Prostate gland (tissue), 2 donors: ENCODE data around the gene BEST4.

ENCODE experiments used
- POLR2A ChIP-seq: fragments of 450-650 bp; IDR thresholded peaks from one replicate; pipeline ENCODE4 v1.6.1; 2016; ENCODE audit warnings: antibody characterized with exemption, mild to moderate bottlenecking
- TF ChIP-seq, protein P1 (sequence below), 4 experiments: fragments of 200-600 bp in 2 of 4; fragments of 450-650 bp in 2 of 4; sonication (generic) in 2 of 4; IDR thresholded peaks; 1 replicate in 3 of 4; 2 replicates in 1 of 4; pipeline ENCODE4 v1.5.1; 2016 to 2019; ENCODE audit warnings: antibody characterized with exemption in 4 of 4, mild to moderate bottlenecking in 2 of 4, moderate library complexity in 2 of 4

GRCh38 chr1:44829506-44830384 lies 41.8 kb upstream of the BEST4 start:
- TF ChIP-seq POLR2A, result no peak
- TF ChIP-seq, protein P1, sequence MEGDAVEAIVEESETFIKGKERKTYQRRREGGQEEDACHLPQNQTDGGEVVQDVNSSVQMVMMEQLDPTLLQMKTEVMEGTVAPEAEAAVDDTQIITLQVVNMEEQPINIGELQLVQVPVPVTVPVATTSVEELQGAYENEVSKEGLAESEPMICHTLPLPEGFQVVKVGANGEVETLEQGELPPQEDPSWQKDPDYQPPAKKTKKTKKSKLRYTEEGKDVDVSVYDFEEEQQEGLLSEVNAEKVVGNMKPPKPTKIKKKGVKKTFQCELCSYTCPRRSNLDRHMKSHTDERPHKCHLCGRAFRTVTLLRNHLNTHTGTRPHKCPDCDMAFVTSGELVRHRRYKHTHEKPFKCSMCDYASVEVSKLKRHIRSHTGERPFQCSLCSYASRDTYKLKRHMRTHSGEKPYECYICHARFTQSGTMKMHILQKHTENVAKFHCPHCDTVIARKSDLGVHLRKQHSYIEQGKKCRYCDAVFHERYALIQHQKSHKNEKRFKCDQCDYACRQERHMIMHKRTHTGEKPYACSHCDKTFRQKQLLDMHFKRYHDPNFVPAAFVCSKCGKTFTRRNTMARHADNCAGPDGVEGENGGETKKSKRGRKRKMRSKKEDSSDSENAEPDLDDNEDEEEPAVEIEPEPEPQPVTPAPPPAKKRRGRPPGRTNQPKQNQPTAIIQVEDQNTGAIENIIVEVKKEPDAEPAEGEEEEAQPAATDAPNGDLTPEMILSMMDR (IDR thresholded peaks at IDR 0.05), result no peak
